ENCODE measurements around the gene LRRC36.

DNA sequence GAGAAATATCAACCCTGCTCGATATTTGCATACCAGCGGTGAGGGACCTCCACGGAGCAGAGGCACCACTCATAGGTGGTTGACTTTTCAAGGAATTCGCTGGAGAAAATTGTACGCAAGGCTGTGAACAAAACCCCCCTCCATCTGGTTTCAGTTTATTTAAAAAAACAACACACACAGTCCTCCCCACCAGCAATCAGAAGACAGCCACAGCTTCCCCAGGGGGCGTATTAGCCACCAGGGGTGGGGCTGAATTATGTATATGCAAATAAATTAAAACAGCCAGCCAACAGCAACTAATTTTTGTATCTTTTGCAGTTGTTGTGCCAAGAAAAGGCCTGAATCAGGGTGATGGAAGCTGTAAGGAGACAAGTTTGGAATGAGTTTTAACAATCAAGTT, 98.4 kb downstream of the LRRC36 start:
- TF ChIP-seq, protein P1, sequence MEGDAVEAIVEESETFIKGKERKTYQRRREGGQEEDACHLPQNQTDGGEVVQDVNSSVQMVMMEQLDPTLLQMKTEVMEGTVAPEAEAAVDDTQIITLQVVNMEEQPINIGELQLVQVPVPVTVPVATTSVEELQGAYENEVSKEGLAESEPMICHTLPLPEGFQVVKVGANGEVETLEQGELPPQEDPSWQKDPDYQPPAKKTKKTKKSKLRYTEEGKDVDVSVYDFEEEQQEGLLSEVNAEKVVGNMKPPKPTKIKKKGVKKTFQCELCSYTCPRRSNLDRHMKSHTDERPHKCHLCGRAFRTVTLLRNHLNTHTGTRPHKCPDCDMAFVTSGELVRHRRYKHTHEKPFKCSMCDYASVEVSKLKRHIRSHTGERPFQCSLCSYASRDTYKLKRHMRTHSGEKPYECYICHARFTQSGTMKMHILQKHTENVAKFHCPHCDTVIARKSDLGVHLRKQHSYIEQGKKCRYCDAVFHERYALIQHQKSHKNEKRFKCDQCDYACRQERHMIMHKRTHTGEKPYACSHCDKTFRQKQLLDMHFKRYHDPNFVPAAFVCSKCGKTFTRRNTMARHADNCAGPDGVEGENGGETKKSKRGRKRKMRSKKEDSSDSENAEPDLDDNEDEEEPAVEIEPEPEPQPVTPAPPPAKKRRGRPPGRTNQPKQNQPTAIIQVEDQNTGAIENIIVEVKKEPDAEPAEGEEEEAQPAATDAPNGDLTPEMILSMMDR (IDR thresholded peaks at IDR 0.05): no peak
- no peak for TF ChIP-seq CBFB (CRISPR knock-in tag; IDR thresholded peaks at IDR 0.05; ENCODE audit: low read depth)
- TF ChIP-seq, protein P2, sequence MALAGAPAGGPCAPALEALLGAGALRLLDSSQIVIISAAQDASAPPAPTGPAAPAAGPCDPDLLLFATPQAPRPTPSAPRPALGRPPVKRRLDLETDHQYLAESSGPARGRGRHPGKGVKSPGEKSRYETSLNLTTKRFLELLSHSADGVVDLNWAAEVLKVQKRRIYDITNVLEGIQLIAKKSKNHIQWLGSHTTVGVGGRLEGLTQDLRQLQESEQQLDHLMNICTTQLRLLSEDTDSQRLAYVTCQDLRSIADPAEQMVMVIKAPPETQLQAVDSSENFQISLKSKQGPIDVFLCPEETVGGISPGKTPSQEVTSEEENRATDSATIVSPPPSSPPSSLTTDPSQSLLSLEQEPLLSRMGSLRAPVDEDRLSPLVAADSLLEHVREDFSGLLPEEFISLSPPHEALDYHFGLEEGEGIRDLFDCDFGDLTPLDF (CRISPR knock-in tag; IDR thresholded peaks at IDR 0.05): no peak
- no peak for TF ChIP-seq NR3C1 (CRISPR knock-in tag; conservative IDR thresholded peaks at IDR 0.05; ENCODE audit: low read depth)
- TF ChIP-seq NFYB (CRISPR knock-in tag; conservative IDR thresholded peaks at IDR 0.05; ENCODE audit: low read depth): no peak
- TF ChIP-seq, protein P3, sequence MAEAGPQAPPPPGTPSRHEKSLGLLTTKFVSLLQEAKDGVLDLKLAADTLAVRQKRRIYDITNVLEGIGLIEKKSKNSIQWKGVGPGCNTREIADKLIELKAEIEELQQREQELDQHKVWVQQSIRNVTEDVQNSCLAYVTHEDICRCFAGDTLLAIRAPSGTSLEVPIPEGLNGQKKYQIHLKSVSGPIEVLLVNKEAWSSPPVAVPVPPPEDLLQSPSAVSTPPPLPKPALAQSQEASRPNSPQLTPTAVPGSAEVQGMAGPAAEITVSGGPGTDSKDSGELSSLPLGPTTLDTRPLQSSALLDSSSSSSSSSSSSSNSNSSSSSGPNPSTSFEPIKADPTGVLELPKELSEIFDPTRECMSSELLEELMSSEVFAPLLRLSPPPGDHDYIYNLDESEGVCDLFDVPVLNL (CRISPR knock-in tag; IDR thresholded peaks at IDR 0.05; ENCODE audit: borderline replicate concordance, low read depth): no peak
- no peak for TF ChIP-seq ZNF416 (CRISPR knock-in tag; IDR thresholded peaks at IDR 0.05)
- TF ChIP-seq TEAD4 (CRISPR knock-in tag; IDR thresholded peaks at IDR 0.05): no peak
- TF ChIP-seq CREM (CRISPR knock-in tag; IDR thresholded peaks at IDR 0.05): no peak
- TF ChIP-seq GTF2I (CRISPR knock-in tag; conservative IDR thresholded peaks at IDR 0.05): no peak
- no peak for TF ChIP-seq JUN (CRISPR knock-in tag; IDR thresholded peaks at IDR 0.05)
- TF ChIP-seq, protein P4, sequence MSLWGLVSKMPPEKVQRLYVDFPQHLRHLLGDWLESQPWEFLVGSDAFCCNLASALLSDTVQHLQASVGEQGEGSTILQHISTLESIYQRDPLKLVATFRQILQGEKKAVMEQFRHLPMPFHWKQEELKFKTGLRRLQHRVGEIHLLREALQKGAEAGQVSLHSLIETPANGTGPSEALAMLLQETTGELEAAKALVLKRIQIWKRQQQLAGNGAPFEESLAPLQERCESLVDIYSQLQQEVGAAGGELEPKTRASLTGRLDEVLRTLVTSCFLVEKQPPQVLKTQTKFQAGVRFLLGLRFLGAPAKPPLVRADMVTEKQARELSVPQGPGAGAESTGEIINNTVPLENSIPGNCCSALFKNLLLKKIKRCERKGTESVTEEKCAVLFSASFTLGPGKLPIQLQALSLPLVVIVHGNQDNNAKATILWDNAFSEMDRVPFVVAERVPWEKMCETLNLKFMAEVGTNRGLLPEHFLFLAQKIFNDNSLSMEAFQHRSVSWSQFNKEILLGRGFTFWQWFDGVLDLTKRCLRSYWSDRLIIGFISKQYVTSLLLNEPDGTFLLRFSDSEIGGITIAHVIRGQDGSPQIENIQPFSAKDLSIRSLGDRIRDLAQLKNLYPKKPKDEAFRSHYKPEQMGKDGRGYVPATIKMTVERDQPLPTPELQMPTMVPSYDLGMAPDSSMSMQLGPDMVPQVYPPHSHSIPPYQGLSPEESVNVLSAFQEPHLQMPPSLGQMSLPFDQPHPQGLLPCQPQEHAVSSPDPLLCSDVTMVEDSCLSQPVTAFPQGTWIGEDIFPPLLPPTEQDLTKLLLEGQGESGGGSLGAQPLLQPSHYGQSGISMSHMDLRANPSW (CRISPR knock-in tag; conservative IDR thresholded peaks at IDR 0.05; ENCODE audit: low read depth): no peak
- TF ChIP-seq ZNF232 (CRISPR knock-in tag; IDR thresholded peaks at IDR 0.05): no peak

Data from WTC11 (cell line).